HEK293T (cell line): ENCODE data around the gene CEBPB.

Experiments used
- CTCF ChIA-PET: fragments of 350-600 bp; formaldehyde crosslinking; extraction: SDS; loops from one replicate; lab custom pipeline; 2021; ENCODE audit warnings: antibody characterized with exemption, inconsistent platforms; lab: Yijun Ruan, JAX
- POLR2A ChIA-PET: fragments of 350-600 bp; formaldehyde crosslinking; extraction: SDS; loops from one replicate; lab custom pipeline; 2020; ENCODE audit warnings: antibody characterized with exemption, inconsistent platforms; lab: Yijun Ruan, JAX
- DNase-seq: peaks from one replicate; pipeline ENCODE4 v3.0.0; 2012; ENCODE audit warnings: mixed read lengths; ENCODE audit errors: extremely low spot score
- ARNT ChIP-seq: fragments of 450-650 bp; IDR thresholded peaks from 2 replicates; pipeline ENCODE4 v1.6.1; 2017; ENCODE audit warnings: mild to moderate bottlenecking
- BHLHE40 ChIP-seq: fragments of 450-650 bp; IDR thresholded peaks from 2 replicates; pipeline ENCODE4 v1.6.1; 2016; ENCODE audit warnings: mild to moderate bottlenecking, moderate library complexity, borderline replicate concordance
- CTBP1 ChIP-seq: fragments of 450-650 bp; IDR thresholded peaks from 2 replicates; pipeline ENCODE4 v1.6.1; 2016; ENCODE audit warnings: borderline replicate concordance
- ELF4 ChIP-seq: fragments of 450-650 bp; IDR thresholded peaks from 2 replicates; pipeline ENCODE4 v1.6.1; 2017; ENCODE audit warnings: antibody characterized with exemption
- FOXA1 ChIP-seq: fragments of 450-650 bp; IDR thresholded peaks from 2 replicates; pipeline ENCODE4 v1.6.1; 2016; ENCODE audit warnings: mild to moderate bottlenecking
- FOXK2 ChIP-seq: fragments of 450-650 bp; IDR thresholded peaks from 2 replicates; pipeline ENCODE4 v1.6.1; 2016; ENCODE audit warnings: mild to moderate bottlenecking
- FOXM1 ChIP-seq: fragments of 450-650 bp; IDR thresholded peaks from 2 replicates; pipeline ENCODE4 v1.6.1; 2017; ENCODE audit warnings: mild to moderate bottlenecking, borderline replicate concordance
- HDGF ChIP-seq: fragments of 450-650 bp; IDR thresholded peaks from 2 replicates; pipeline ENCODE4 v1.6.1; 2017; ENCODE audit warnings: antibody characterized with exemption, borderline replicate concordance
- L3MBTL2 ChIP-seq: fragments of 450-650 bp; conservative IDR thresholded peaks from 2 replicates; pipeline ENCODE4 v1.6.1; 2016; ENCODE audit warnings: mild to moderate bottlenecking
- LEF1 ChIP-seq: fragments of 450-650 bp; IDR thresholded peaks from 2 replicates; pipeline ENCODE4 v1.6.1; 2017; ENCODE audit warnings: mild to moderate bottlenecking, borderline replicate concordance
- NFRKB ChIP-seq: fragments of 450-650 bp; IDR thresholded peaks from 2 replicates; pipeline ENCODE4 v1.6.1; 2016; ENCODE audit warnings: mild to moderate bottlenecking, moderate library complexity
- PKNOX1 ChIP-seq: fragments of 450-650 bp; IDR thresholded peaks from 2 replicates; pipeline ENCODE4 v1.6.1; 2016
- SP1 ChIP-seq: fragments of 450-650 bp; IDR thresholded peaks from 2 replicates; pipeline ENCODE4 v1.6.1; 2017
- SUZ12 ChIP-seq: fragments of 450-650 bp; IDR thresholded peaks from 2 replicates; pipeline ENCODE4 v1.6.1; 2016; ENCODE audit warnings: mild to moderate bottlenecking
- TARDBP ChIP-seq: fragments of 450-650 bp; IDR thresholded peaks from 2 replicates; pipeline ENCODE4 v1.6.1; 2016
- ZNF384 ChIP-seq: fragments of 450-650 bp; IDR thresholded peaks from 2 replicates; pipeline ENCODE4 v1.6.1; 2016

CEBPB gene

GRCh38 chr20:50165684-50166554 lies 24.7 kb upstream of the CEBPB start:
- ChIA-PET CTCF (interaction anchor here (0.7 to 1.2 kb wide), 3 partner anchors 13 to 552 kb away, joined by 3 to 5 read pairs (median 3); no protein-coding TSS in a partner anchor), POLR2A (interaction anchor here (1.1 to 2.3 kb wide), 3 partner anchors 8 to 50 kb away, joined by 3 to 27 read pairs (median 6); partner anchors contain the start of gene PEDS1)
- peak; percentile 55 for TF ChIP-seq PKNOX1
- TF ChIP-seq TARDBP = no peak
- peak; percentile 82 for TF ChIP-seq CTBP1
- TF ChIP-seq L3MBTL2 = peak; percentile 52; the same call in 1 of the 2 replicates
- TF ChIP-seq ZNF384 = no peak
- peak; percentile 93 for TF ChIP-seq ARNT
- DNase-seq = peak; percentile 93

GRCh38 chr20:50169329-50169823 lies 21.3 kb upstream of the CEBPB start:
- TF ChIP-seq PKNOX1 = no peak
- no peak for TF ChIP-seq ELF4
- no peak for TF ChIP-seq FOXK2
- no peak for TF ChIP-seq FOXM1
- no peak for TF ChIP-seq BHLHE40
- TF ChIP-seq LEF1 = no peak
- TF ChIP-seq CTBP1 = no peak
- TF ChIP-seq HDGF = no peak
- TF ChIP-seq ARNT = no peak
- no peak for TF ChIP-seq ZNF384
- no peak for TF ChIP-seq FOXA1
- no peak for TF ChIP-seq TARDBP
- no peak for TF ChIP-seq NFRKB
- no peak for TF ChIP-seq SUZ12
- TF ChIP-seq SP1 = no peak
- ChIA-PET POLR2A (interaction anchor here (0.8 to 1.2 kb wide), 2 partner anchors 16 to 54 kb away, joined by 5 to 12 read pairs; partner anchors contain the start of gene PEDS1), CTCF (interaction anchor here (0.6 to 1.5 kb wide), 7 partner anchors 10 to 54 kb away, joined by 3 to 6 read pairs (median 5); no protein-coding TSS in a partner anchor)
- peak; percentile 60 for DNase-seq

- DNase-seq = no peak
- ChIA-PET POLR2A (interaction anchor here (2.4 to 2.5 kb wide), 2 partner anchors 17 to 55 kb away, joined by 11 to 16 read pairs; partner anchors contain the start of gene PEDS1), CTCF (interaction anchor here (0.6 to 1.4 kb wide), 2 partner anchors 32 to 99 kb away, joined by 4 to 5 read pairs; no protein-coding TSS in a partner anchor)
- TF ChIP-seq FOXM1 (no peak), ELF4 (no peak), NFRKB (no peak), CTBP1 (no peak), L3MBTL2 (no peak), FOXK2 (no peak), TARDBP (no peak), LEF1 (no peak), BHLHE40 (no peak), SP1 (no peak), PKNOX1 (no peak), FOXA1 (no peak), ARNT (no peak), HDGF (no peak), ZNF384 (no peak), SUZ12 (no peak)
These were observed 19.9 kb upstream of the CEBPB start for GRCh38 chr20:50170549-50171220.

- ChIA-PET POLR2A (interaction anchor here (0.7 to 2.5 kb wide), 4 partner anchors 19 to 57 kb away, joined by 3 to 16 read pairs (median 7); partner anchors contain the start of gene PEDS1), CTCF (interaction anchor here (0.5 to 0.8 kb wide), 3 partner anchors 50 to 192 kb away, joined by 3 read pairs; no protein-coding TSS in a partner anchor)
- no peak for TF ChIP-seq ARNT
- TF ChIP-seq ELF4 = no peak
- TF ChIP-seq FOXK2 = no peak
- TF ChIP-seq BHLHE40 = no peak
- no peak for TF ChIP-seq CTBP1
- TF ChIP-seq L3MBTL2 = no peak; the same call in 1 of the 2 replicates
- no peak for TF ChIP-seq ZNF384
- no peak for TF ChIP-seq NFRKB
- peak; percentile 67 for DNase-seq
These were observed 18.1 kb upstream of the CEBPB start for GRCh38 chr20:50172347-50173013.

- no peak for DNase-seq
- no peak for TF ChIP-seq HDGF
- TF ChIP-seq SUZ12 = no peak
- TF ChIP-seq FOXA1 = no peak
- no peak for TF ChIP-seq TARDBP
- no peak for TF ChIP-seq FOXM1
- TF ChIP-seq L3MBTL2 = no peak
- TF ChIP-seq SP1 = no peak
- no peak for TF ChIP-seq PKNOX1
- no peak for TF ChIP-seq ARNT
- TF ChIP-seq ZNF384 = no peak
- no peak for TF ChIP-seq CTBP1
- TF ChIP-seq ELF4 = no peak
- no peak for TF ChIP-seq LEF1
- TF ChIP-seq BHLHE40 = no peak
- no peak for TF ChIP-seq FOXK2
- ChIA-PET CTCF (no interaction called here), POLR2A (interaction anchor here (1.6 kb wide), 1 partner anchor 54 kb away, joined by 3 read pairs; no protein-coding TSS in a partner anchor)
These were observed 16.2 kb upstream of the CEBPB start for GRCh38 chr20:50174456-50174855.
